ENCODE measurements around the gene ANKS1B. TPM values are rescaled to one million over a fixed set of nuclear protein-coding genes. Genes with fewer than 3 reads are reported as not detected.

ANKS1B gene
- total RNA-seq, 1 donor from 2014 or later = 11.3 TPM

GRCh38 chr12:98823012-98823411 is 1161.7 kb downstream of the ANKS1B start:
- Mint-ChIP-seq H3K4me1 (ENCODE audit: low read depth, unreplicated experiment) (peaks cover 1% of the 10 kb centered on the region), H3K4me3 (ENCODE audit: unreplicated experiment) (no peak overlapping the region), H3K36me3 (ENCODE audit: unreplicated experiment) (no peaks in the 10 kb centered on the region), H3K27ac (ENCODE audit: unreplicated experiment) (no peak overlapping the region), H3K9me3 (ENCODE audit: unreplicated experiment) (no peaks in the 10 kb centered on the region), H3K27me3 (ENCODE audit: unreplicated experiment) (no peaks in the 10 kb centered on the region)
- no peak for TF ChIP-seq CTCF (IDR thresholded peaks at IDR 0.05; ENCODE audit: partially characterized antibody, unreplicated experiment)
- no peak for DNase-seq

GRCh38 chr12:98821866-98822265 is 1162.9 kb downstream of the ANKS1B start:
- H3K36me3 Mint-ChIP-seq (ENCODE audit: unreplicated experiment) = no peaks in the 10 kb centered on the region
- DNase-seq = no peak
- H3K9me3 Mint-ChIP-seq (ENCODE audit: unreplicated experiment) = no peaks in the 10 kb centered on the region
- peaks cover 1% of the 10 kb centered on the region for H3K4me1 Mint-ChIP-seq (ENCODE audit: low read depth, unreplicated experiment)
- no peak overlapping the region for H3K4me3 Mint-ChIP-seq (ENCODE audit: unreplicated experiment)
- H3K27ac Mint-ChIP-seq (ENCODE audit: unreplicated experiment) = no peak overlapping the region
- H3K27me3 Mint-ChIP-seq (ENCODE audit: unreplicated experiment) = no peaks in the 10 kb centered on the region
- TF ChIP-seq CTCF (IDR thresholded peaks at IDR 0.05; ENCODE audit: partially characterized antibody, unreplicated experiment) = no peak

GRCh38 chr12:98821232-98821631 is 1163.5 kb downstream of the ANKS1B start:
- Mint-ChIP-seq H3K36me3 (ENCODE audit: unreplicated experiment) (no peaks in the 10 kb centered on the region), H3K4me3 (ENCODE audit: unreplicated experiment) (no peak overlapping the region), H3K27ac (ENCODE audit: unreplicated experiment) (no peak overlapping the region), H3K4me1 (ENCODE audit: low read depth, unreplicated experiment) (peaks cover 1% of the 10 kb centered on the region), H3K9me3 (ENCODE audit: unreplicated experiment) (no peaks in the 10 kb centered on the region), H3K27me3 (ENCODE audit: unreplicated experiment) (no peaks in the 10 kb centered on the region)
- TF ChIP-seq CTCF (IDR thresholded peaks at IDR 0.05; ENCODE audit: partially characterized antibody, unreplicated experiment) = no peak
- no peak for DNase-seq

GRCh38 chr12:98819821-98820404 is 1164.8 kb downstream of the ANKS1B start:
- Mint-ChIP-seq H3K4me3 (ENCODE audit: unreplicated experiment) (no peak overlapping the region), H3K27me3 (ENCODE audit: unreplicated experiment) (peaks cover 4% of the 10 kb centered on the region), H3K27ac (ENCODE audit: unreplicated experiment) (no peak overlapping the region), H3K4me1 (ENCODE audit: low read depth, unreplicated experiment) (peaks cover 1% of the 10 kb centered on the region), H3K9me3 (ENCODE audit: unreplicated experiment) (no peaks in the 10 kb centered on the region), H3K36me3 (ENCODE audit: unreplicated experiment) (no peaks in the 10 kb centered on the region)
- DNase-seq = no peak
- TF ChIP-seq CTCF (IDR thresholded peaks at IDR 0.05; ENCODE audit: partially characterized antibody, unreplicated experiment) = no peak

- Mint-ChIP-seq H3K4me3 (ENCODE audit: unreplicated experiment) (no peak overlapping the region), H3K36me3 (ENCODE audit: unreplicated experiment) (no peaks in the 10 kb centered on the region), H3K4me1 (ENCODE audit: low read depth, unreplicated experiment) (peaks cover 1% of the 10 kb centered on the region), H3K9me3 (ENCODE audit: unreplicated experiment) (no peaks in the 10 kb centered on the region), H3K27me3 (ENCODE audit: unreplicated experiment) (peaks cover 4% of the 10 kb centered on the region), H3K27ac (ENCODE audit: unreplicated experiment) (no peak overlapping the region)
- no peak for DNase-seq
- TF ChIP-seq CTCF (IDR thresholded peaks at IDR 0.05; ENCODE audit: partially characterized antibody, unreplicated experiment) = no peak
These were observed 1165.7 kb downstream of the ANKS1B start for GRCh38 chr12:98819071-98819470.

All from glutamatergic neuron (in vitro differentiated cells).